Keratinocyte (primary cell): Measurements from ENCODE around the gene MYO7B. TPM values are rescaled to one million over a fixed set of nuclear protein-coding genes. Genes with fewer than 3 reads are reported as not detected.

Experiments
- DNase-seq: peaks from one replicate; pipeline ENCODE4 v3.0.0-alpha.2; 2011; ENCODE audit warnings: low read depth, missing footprints, low spot score
- FAIRE-seq: peaks from 2 replicates; lab custom pipeline; 2011; peaks lifted over from hg19 to GRCh38; lab: Jason Lieb, UNC
- H2AFZ ChIP-seq: 2 replicates; pipeline ENCODE4 v1.6.0; 2012; ENCODE audit warnings: low read length, control low read depth, inconsistent platforms; ENCODE audit not compliant: control insufficient read depth
- H3K27ac ChIP-seq: 2 replicates; pipeline ENCODE4 v1.5.1; 2011; ENCODE audit warnings: low read length; ENCODE audit not compliant: control insufficient read depth, insufficient read depth
- H3K27me3 ChIP-seq: 3 replicates; pipeline ENCODE4 v1.6.0; 2011; ENCODE audit warnings: low read length; ENCODE audit not compliant: control insufficient read depth, insufficient read depth; ENCODE audit errors: extremely low read depth
- H3K36me3 ChIP-seq, 2 experiments: 2 replicates in 1 of 2; 3 replicates in 1 of 2; pipeline ENCODE4 v1.5.1; 2011; ENCODE audit warnings: low read length in 2 of 2, mild to moderate bottlenecking in 1 of 2; ENCODE audit not compliant: control insufficient read depth in 2 of 2, insufficient read depth in 2 of 2; ENCODE audit errors: extremely low read depth in 1 of 2
- H3K4me1 ChIP-seq: 3 replicates; pipeline ENCODE4 v1.5.1; 2011; ENCODE audit warnings: low read length; ENCODE audit not compliant: control insufficient read depth, insufficient read depth; ENCODE audit errors: extremely low read depth
- H3K4me2 ChIP-seq: 3 replicates; pipeline ENCODE4 v1.6.0; 2011; ENCODE audit warnings: low read depth, low read length; ENCODE audit not compliant: control insufficient read depth, insufficient read depth; ENCODE audit errors: extremely low read depth
- H3K4me3 ChIP-seq, 3 experiments: fragments of 200-600 bp in 1 of 3; sonication (generic) in 1 of 3; 2 replicates in 2 of 3; 3 replicates in 1 of 3; pipeline ENCODE4 v1.5.1; 2011 to 2016; ENCODE audit warnings: low read length in 3 of 3, mild to moderate bottlenecking in 3 of 3, control low read depth in 2 of 3, inconsistent platforms in 1 of 3, low read depth in 1 of 3, mixed read lengths in 1 of 3, mixed run types in 1 of 3, moderate library complexity in 1 of 3; ENCODE audit not compliant: control insufficient read depth in 2 of 3, insufficient read depth in 2 of 3; ENCODE audit errors: extremely low read depth in 1 of 3
- H3K79me2 ChIP-seq: 2 replicates; pipeline ENCODE4 v1.6.0; 2012; ENCODE audit warnings: low read length; ENCODE audit not compliant: control insufficient read depth, insufficient read depth
- H3K9ac ChIP-seq: 3 replicates; pipeline ENCODE4 v1.6.0; 2011; ENCODE audit warnings: low read length; ENCODE audit not compliant: control insufficient read depth, insufficient read depth; ENCODE audit errors: extremely low read depth
- H3K9me1 ChIP-seq: 3 replicates; pipeline ENCODE4 v1.6.0; 2011; ENCODE audit warnings: low read length; ENCODE audit not compliant: control insufficient read depth, insufficient read depth; ENCODE audit errors: extremely low read depth
- H3K9me3 ChIP-seq: 2 replicates; pipeline ENCODE4 v1.5.1; 2012; ENCODE audit warnings: low read depth, low read length; ENCODE audit not compliant: control insufficient read depth
- H4K20me1 ChIP-seq: 3 replicates; pipeline ENCODE4 v1.6.0; 2011; ENCODE audit warnings: low read length; ENCODE audit not compliant: control insufficient read depth, insufficient read depth; ENCODE audit errors: extremely low read depth
- EZH2 ChIP-seq: IDR thresholded peaks from one replicate; pipeline ENCODE4 v1.6.1; 2012; ENCODE audit warnings: inconsistent platforms, mild to moderate bottlenecking, low read length, moderate library complexity
- dilution Hi-C: fragments of 300-500 bp; cut with MboI; formaldehyde crosslinking; loops from one replicate; pipeline ENCODE4 v1.7.0; 2020; ENCODE audit warnings: low sequenced_read_pairs; ENCODE audit not compliant: extremely low pct_ligation_motif_present
- polyA plus RNA-seq, 5 experiments: library from polyadenylated mRNA; depleted of rRNA in 3 of 5; stranded (reverse) in 3 of 5; stranded (forward) in 1 of 5; unstranded in 1 of 5; fragments of >200 nt; gene quantifications; 1 replicate in 1 of 5; 2 replicates in 3 of 5; 3 replicates in 1 of 5; pipeline versions ENCODE4 v1.2.1 to v1.2.3, GENCODE V29; 2011 to 2012; ENCODE audit warnings: missing spikeins in 2 of 5, low read depth in 1 of 5, low replicate concordance in 1 of 5
- TF ChIP-seq, protein P1 (sequence below), 3 experiments: IDR thresholded peaks in 1 of 3; conservative IDR thresholded peaks in 1 of 3; optimal IDR thresholded peaks in 1 of 3; 2 replicates in 2 of 3; 3 replicates in 1 of 3; pipeline versions ENCODE3 to v1.5.1; 2011; ENCODE audit warnings: low read length in 3 of 3, mild to moderate bottlenecking in 3 of 3, moderate library complexity in 2 of 3, control low read depth in 1 of 3, inconsistent platforms in 1 of 3; ENCODE audit not compliant: insufficient read depth in 2 of 3; ENCODE audit errors: extremely low read depth in 1 of 3

Gene MYO7B
- polyA plus RNA-seq, 1 donor (not counting 4 experiments of a cell fraction or from before 2014, with no cell fraction given): not detected

DNA sequence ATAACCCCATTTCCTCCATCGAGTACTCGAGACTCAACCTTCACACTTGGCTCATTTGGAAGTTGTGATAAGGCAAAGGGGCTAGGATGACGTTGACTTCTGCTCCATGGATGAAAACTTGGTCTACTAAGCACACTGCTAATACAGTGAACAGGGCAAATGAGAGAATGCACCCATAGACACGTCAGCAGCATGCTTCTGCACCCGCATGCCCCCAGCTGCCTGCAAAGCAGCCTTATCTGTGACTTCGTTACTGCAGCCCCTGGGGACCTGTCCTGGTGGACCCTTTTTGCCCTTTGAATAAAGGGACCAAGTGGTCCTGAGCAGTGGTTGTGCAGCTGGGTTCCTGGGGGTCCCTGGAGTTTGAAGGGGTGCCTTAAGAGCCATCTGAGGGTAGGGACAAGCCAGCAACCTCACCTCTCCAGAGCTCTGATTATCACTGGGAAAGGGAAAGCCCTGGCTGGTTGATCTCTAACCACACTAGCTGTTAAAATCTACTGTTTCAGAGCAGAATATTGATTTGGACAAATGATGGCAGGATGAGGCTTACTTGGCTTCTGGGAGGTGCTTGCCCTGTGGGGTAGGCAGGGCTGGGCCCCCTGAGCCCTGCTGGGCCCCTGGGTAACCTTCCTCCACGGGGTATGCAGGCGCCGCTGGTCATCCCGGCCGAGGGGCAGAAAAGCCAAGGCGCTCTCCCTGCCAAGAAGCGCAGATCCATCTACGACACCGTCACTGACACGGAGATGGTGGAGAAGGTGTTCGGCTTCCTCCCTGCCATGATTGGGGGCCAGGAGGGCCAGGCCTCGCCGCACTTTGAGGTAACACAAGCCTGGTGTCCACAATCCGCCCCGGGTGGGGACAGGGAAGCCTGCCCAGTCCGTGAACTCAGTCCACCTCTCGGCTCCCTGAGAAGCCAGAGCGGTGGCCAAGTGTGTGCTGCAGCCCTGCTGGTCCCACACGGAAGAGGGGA lies 72.9 kb downstream of the MYO7B start:
- FAIRE-seq: no peak
- no peaks in the 10 kb centered on the region for H3K9me3 ChIP-seq
- DNase-seq: no peak
- no peaks in the 10 kb centered on the region for H3K4me1 ChIP-seq
- H3K27ac ChIP-seq: no peak overlapping the region
- TF ChIP-seq, protein P1, sequence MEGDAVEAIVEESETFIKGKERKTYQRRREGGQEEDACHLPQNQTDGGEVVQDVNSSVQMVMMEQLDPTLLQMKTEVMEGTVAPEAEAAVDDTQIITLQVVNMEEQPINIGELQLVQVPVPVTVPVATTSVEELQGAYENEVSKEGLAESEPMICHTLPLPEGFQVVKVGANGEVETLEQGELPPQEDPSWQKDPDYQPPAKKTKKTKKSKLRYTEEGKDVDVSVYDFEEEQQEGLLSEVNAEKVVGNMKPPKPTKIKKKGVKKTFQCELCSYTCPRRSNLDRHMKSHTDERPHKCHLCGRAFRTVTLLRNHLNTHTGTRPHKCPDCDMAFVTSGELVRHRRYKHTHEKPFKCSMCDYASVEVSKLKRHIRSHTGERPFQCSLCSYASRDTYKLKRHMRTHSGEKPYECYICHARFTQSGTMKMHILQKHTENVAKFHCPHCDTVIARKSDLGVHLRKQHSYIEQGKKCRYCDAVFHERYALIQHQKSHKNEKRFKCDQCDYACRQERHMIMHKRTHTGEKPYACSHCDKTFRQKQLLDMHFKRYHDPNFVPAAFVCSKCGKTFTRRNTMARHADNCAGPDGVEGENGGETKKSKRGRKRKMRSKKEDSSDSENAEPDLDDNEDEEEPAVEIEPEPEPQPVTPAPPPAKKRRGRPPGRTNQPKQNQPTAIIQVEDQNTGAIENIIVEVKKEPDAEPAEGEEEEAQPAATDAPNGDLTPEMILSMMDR (optimal IDR thresholded peaks at IDR 0.05 in 1 of 3, IDR thresholded peaks at IDR 0.05 in 1 of 3, conservative IDR thresholded peaks at IDR 0.05 in 1 of 3; ENCODE audit: extremely low read depth in 1 of 3, insufficient read depth in 2 of 3, low read length in 3 of 3): no peak
- no peak for TF ChIP-seq EZH2
- no peak overlapping the region for H2AFZ ChIP-seq
- H3K79me2 ChIP-seq: no peaks in the 10 kb centered on the region
- H3K27me3 ChIP-seq: peaks cover 3% of the 10 kb centered on the region
- dilution Hi-C loops: no loop called here
- H4K20me1 ChIP-seq: no peaks in the 10 kb centered on the region
- H3K4me3 ChIP-seq: no peak overlapping the region
- no peak overlapping the region for H3K4me2 ChIP-seq
- H3K9me1 ChIP-seq: no peaks in the 10 kb centered on the region
- H3K9ac ChIP-seq: no peak overlapping the region
- H3K36me3 ChIP-seq: no peaks in the 10 kb centered on the region

DNA sequence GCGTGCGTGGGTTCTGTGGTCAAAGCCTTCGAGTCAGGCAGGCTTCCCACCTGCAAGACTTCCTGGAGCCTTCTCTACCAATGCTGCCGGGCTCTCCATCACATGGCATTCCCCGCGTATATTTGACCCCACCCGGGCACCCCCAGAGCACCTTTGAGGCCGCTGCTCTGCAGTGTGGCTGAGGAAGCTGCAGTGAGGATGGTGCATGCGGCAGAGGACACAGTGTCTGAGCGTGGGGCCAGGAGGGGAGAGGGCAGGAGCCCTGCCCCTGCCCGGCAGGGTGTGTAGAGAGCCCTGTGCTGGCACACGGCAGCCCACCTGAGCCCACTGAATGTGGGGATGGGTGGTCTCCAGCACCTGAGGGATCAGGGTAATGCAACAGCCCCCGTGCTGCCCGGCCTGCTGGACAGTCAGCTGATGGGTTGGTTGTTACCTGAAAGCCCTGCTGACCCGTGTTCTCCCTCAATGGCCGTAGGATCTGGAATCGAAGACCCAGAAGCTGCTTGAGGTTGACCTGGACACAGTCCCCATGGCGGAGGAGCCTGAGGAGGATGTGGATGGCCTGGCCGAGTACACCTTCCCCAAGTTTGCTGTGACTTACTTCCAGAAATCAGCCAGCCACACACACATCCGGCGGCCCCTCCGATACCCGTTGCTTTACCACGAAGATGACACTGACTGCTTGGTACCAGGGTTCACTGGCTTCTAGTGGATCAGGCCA lies 73.7 kb downstream of the MYO7B start:
- H3K79me2 ChIP-seq: no peaks in the 10 kb centered on the region
- H3K27me3 ChIP-seq: peaks cover 3% of the 10 kb centered on the region
- H2AFZ ChIP-seq: no peak overlapping the region
- no peaks in the 10 kb centered on the region for H4K20me1 ChIP-seq
- dilution Hi-C loops: no loop called here
- no peaks in the 10 kb centered on the region for H3K9me3 ChIP-seq
- H3K36me3 ChIP-seq: no peaks in the 10 kb centered on the region
- H3K4me1 ChIP-seq: no peaks in the 10 kb centered on the region
- FAIRE-seq: no peak
- TF ChIP-seq EZH2: no peak
- TF ChIP-seq, protein P1 (optimal IDR thresholded peaks at IDR 0.05 in 1 of 3, IDR thresholded peaks at IDR 0.05 in 1 of 3, conservative IDR thresholded peaks at IDR 0.05 in 1 of 3; ENCODE audit: extremely low read depth in 1 of 3, insufficient read depth in 2 of 3, low read length in 3 of 3): no peak
- H3K9ac ChIP-seq: no peak overlapping the region
- H3K9me1 ChIP-seq: no peaks in the 10 kb centered on the region
- H3K4me2 ChIP-seq: no peak overlapping the region
- no peak overlapping the region for H3K27ac ChIP-seq
- H3K4me3 ChIP-seq: no peak overlapping the region
- no peak for DNase-seq
